K562 (cell line): ENCODE results near the gene FJX1. TPM values are rescaled to one million over a fixed set of nuclear protein-coding genes. Genes with fewer than 3 reads are reported as not detected.

ENCODE experiments used
- E2F1 ChIP-seq: sonication (generic); formaldehyde crosslinking; IDR thresholded peaks from 2 replicates; pipeline ENCODE4 v1.8.1; 2023; ENCODE audit warnings: mild to moderate bottlenecking, missing genetic modification reagents, moderate library complexity
- KAT2B ChIP-seq: IDR thresholded peaks from one replicate; pipeline ENCODE4 v1.6.1; 2012; ENCODE audit warnings: low read depth, mild to moderate bottlenecking, control low read depth, inconsistent platforms, low read length, moderate library complexity
- LCOR ChIP-seq: sonication (generic); formaldehyde crosslinking; IDR thresholded peaks from 2 replicates; pipeline ENCODE4 v1.8.0; 2022; ENCODE audit warnings: mild to moderate bottlenecking, missing genetic modification reagents
- PHF8 ChIP-seq: fragments of 200-600 bp; sonication (generic); IDR thresholded peaks from 2 replicates; pipeline ENCODE4 v1.6.1; 2012; ENCODE audit warnings: mixed run types, mild to moderate bottlenecking, inconsistent platforms, low read length, moderate library complexity, borderline replicate concordance
- TBP ChIP-seq: optimal IDR thresholded peaks from 2 replicates; pipeline ENCODE3; 2011; ENCODE audit warnings: low read depth, low read length, improper control_type of control experiment
- ZFP30 ChIP-seq: fragments of 250-450 bp; sonication (Bioruptor Pico); IDR thresholded peaks from 2 replicates; pipeline ENCODE4 v1.8.0; 2022; ENCODE audit warnings: moderate library complexity, mild to moderate bottlenecking, inconsistent platforms, borderline replicate concordance
- polyA plus RNA-seq, 8 experiments: library from polyadenylated mRNA; depleted of rRNA in 4 of 8; stranded (reverse) in 5 of 8; unstranded in 3 of 8; fragments of >200 nt; fragmentation: Nextera tagmentation in 2 of 8; fragmentation: Illumina TruSeq in 1 of 8; extraction: Ambion mirVana in 2 of 8; extraction: Trizol in 1 of 8; gene quantifications; 2 replicates each; pipeline versions ENCODE4 v1.2.1 to v1.2.3, GENCODE V29; 2011 to 2014; ENCODE audit warnings: inconsistent platforms in 1 of 8, missing spikeins in 1 of 8
- total RNA-seq, 7 experiments: library from RNA; depleted of rRNA in 6 of 7; stranded (reverse); fragments of >200 nt in 6 of 7; fragmentation: Illumina TruSeq in 2 of 7; extraction: Trizol in 2 of 7; gene quantifications; 2 replicates each; pipeline versions ENCODE4 v1.2.1 to v1.2.3, GENCODE V29; 2011 to 2021; ENCODE audit warnings: low replicate concordance in 1 of 7
- TF ChIP-seq, protein P1 (sequence below): sonication (generic); formaldehyde crosslinking; IDR thresholded peaks from 2 replicates; pipeline ENCODE4 v1.8.1; 2022; ENCODE audit warnings: missing genetic modification reagents
- TF ChIP-seq, protein P2 (sequence below): sonication (generic); formaldehyde crosslinking; IDR thresholded peaks from 2 replicates; pipeline ENCODE4 v1.8.0; 2022; ENCODE audit warnings: mild to moderate bottlenecking, missing genetic modification reagents
- TF ChIP-seq, protein P3 (sequence below), 2 experiments: IDR thresholded peaks in 1 of 2; conservative IDR thresholded peaks in 1 of 2; 2 replicates each; pipeline ENCODE4 v1.6.1; 2016; ENCODE audit warnings: low read depth in 2 of 2, mild to moderate bottlenecking in 1 of 2, missing compliant biosample characterization in 1 of 2, missing genetic modification characterization in 1 of 2, moderate library complexity in 1 of 2
- TF ChIP-seq, protein P4 (sequence below), 2 experiments: fragments of 150-350 bp in 1 of 2; IDR thresholded peaks; 2 replicates each; pipeline ENCODE4 v1.6.1; 2012 to 2016; ENCODE audit warnings: low read depth in 2 of 2, low read length in 2 of 2, mild to moderate bottlenecking in 1 of 2, moderate library complexity in 1 of 2

Gene FJX1
- total and polyA plus RNA-seq, 9 of the 15 experiments (the other 6 are each of a cell fraction or from before 2014, with no cell fraction given) = 0.10 to 2.7 (median 0.72) TPM

- TF ChIP-seq, protein P1, sequence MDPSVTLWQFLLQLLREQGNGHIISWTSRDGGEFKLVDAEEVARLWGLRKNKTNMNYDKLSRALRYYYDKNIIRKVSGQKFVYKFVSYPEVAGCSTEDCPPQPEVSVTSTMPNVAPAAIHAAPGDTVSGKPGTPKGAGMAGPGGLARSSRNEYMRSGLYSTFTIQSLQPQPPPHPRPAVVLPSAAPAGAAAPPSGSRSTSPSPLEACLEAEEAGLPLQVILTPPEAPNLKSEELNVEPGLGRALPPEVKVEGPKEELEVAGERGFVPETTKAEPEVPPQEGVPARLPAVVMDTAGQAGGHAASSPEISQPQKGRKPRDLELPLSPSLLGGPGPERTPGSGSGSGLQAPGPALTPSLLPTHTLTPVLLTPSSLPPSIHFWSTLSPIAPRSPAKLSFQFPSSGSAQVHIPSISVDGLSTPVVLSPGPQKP (CRISPR knock-in tag) = no peak
- TF ChIP-seq LCOR = peak; percentile 98
- TF ChIP-seq, protein P2, sequence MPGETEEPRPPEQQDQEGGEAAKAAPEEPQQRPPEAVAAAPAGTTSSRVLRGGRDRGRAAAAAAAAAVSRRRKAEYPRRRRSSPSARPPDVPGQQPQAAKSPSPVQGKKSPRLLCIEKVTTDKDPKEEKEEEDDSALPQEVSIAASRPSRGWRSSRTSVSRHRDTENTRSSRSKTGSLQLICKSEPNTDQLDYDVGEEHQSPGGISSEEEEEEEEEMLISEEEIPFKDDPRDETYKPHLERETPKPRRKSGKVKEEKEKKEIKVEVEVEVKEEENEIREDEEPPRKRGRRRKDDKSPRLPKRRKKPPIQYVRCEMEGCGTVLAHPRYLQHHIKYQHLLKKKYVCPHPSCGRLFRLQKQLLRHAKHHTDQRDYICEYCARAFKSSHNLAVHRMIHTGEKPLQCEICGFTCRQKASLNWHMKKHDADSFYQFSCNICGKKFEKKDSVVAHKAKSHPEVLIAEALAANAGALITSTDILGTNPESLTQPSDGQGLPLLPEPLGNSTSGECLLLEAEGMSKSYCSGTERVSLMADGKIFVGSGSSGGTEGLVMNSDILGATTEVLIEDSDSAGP = peak; percentile 94
- TF ChIP-seq PHF8 = peak; percentile 93; the same call in 1 of the 2 replicates
- peak; percentile 79 for TF ChIP-seq E2F1 (CRISPR knock-in tag)
- TF ChIP-seq TBP = no peak
- TF ChIP-seq, protein P3, sequence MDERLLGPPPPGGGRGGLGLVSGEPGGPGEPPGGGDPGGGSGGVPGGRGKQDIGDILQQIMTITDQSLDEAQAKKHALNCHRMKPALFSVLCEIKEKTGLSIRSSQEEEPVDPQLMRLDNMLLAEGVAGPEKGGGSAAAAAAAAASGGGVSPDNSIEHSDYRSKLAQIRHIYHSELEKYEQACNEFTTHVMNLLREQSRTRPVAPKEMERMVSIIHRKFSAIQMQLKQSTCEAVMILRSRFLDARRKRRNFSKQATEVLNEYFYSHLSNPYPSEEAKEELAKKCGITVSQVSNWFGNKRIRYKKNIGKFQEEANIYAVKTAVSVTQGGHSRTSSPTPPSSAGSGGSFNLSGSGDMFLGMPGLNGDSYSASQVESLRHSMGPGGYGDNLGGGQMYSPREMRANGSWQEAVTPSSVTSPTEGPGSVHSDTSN (CRISPR knock-in tag; IDR thresholded peaks at IDR 0.05; ENCODE audit: low read depth) = no peak
- TF ChIP-seq, protein P3 (tag; conservative IDR thresholded peaks at IDR 0.05; ENCODE audit: low read depth) = no peak
- TF ChIP-seq ZFP30 (CRISPR knock-in tag) = no peak
- TF ChIP-seq, protein P4, sequence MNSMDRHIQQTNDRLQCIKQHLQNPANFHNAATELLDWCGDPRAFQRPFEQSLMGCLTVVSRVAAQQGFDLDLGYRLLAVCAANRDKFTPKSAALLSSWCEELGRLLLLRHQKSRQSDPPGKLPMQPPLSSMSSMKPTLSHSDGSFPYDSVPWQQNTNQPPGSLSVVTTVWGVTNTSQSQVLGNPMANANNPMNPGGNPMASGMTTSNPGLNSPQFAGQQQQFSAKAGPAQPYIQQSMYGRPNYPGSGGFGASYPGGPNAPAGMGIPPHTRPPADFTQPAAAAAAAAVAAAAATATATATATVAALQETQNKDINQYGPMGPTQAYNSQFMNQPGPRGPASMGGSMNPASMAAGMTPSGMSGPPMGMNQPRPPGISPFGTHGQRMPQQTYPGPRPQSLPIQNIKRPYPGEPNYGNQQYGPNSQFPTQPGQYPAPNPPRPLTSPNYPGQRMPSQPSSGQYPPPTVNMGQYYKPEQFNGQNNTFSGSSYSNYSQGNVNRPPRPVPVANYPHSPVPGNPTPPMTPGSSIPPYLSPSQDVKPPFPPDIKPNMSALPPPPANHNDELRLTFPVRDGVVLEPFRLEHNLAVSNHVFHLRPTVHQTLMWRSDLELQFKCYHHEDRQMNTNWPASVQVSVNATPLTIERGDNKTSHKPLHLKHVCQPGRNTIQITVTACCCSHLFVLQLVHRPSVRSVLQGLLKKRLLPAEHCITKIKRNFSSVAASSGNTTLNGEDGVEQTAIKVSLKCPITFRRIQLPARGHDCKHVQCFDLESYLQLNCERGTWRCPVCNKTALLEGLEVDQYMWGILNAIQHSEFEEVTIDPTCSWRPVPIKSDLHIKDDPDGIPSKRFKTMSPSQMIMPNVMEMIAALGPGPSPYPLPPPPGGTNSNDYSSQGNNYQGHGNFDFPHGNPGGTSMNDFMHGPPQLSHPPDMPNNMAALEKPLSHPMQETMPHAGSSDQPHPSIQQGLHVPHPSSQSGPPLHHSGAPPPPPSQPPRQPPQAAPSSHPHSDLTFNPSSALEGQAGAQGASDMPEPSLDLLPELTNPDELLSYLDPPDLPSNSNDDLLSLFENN (IDR thresholded peaks at IDR 0.05; ENCODE audit: low read depth in 2 of 2, low read length in 2 of 2) = no peak
- TF ChIP-seq KAT2B = no peak
These were observed 44.6 kb downstream of the FJX1 start, which contains the start of gene TRIM44 (continued) for GRCh38 chr11:35662649-35663407.
